Left lobe of liver (tissue), 2 donors: ENCODE data around the gene PWWP2B. TPM values are rescaled to one million over a fixed set of nuclear protein-coding genes. Genes with fewer than 3 reads are reported as not detected.

Source experiments
- ATAC-seq: fragments of 200-7000 bp; cut with Tn5 transposase; one replicate; pipeline ENCODE4 v1.9.1; 2020; ENCODE audit warnings: mild to moderate bottlenecking, moderate library complexity
- DNase-seq: peaks from one replicate; pipeline ENCODE4 v3.0.0-alpha.2; 2020; ENCODE audit warnings: low spot score
- total RNA-seq: library from RNA; stranded (reverse); gene quantifications from one replicate; pipeline ENCODE4 v1.2.1, GENCODE V29; 2021
- donor health status: DM: no; HTN: no; CAD: no; lungs with moderate emphysema.
- donor health status: DM: no; HTN: yes; CAD: no.

PWWP2B gene
- total RNA-seq, 1 donor from 2014 or later, result 5.8 TPM

DNA sequence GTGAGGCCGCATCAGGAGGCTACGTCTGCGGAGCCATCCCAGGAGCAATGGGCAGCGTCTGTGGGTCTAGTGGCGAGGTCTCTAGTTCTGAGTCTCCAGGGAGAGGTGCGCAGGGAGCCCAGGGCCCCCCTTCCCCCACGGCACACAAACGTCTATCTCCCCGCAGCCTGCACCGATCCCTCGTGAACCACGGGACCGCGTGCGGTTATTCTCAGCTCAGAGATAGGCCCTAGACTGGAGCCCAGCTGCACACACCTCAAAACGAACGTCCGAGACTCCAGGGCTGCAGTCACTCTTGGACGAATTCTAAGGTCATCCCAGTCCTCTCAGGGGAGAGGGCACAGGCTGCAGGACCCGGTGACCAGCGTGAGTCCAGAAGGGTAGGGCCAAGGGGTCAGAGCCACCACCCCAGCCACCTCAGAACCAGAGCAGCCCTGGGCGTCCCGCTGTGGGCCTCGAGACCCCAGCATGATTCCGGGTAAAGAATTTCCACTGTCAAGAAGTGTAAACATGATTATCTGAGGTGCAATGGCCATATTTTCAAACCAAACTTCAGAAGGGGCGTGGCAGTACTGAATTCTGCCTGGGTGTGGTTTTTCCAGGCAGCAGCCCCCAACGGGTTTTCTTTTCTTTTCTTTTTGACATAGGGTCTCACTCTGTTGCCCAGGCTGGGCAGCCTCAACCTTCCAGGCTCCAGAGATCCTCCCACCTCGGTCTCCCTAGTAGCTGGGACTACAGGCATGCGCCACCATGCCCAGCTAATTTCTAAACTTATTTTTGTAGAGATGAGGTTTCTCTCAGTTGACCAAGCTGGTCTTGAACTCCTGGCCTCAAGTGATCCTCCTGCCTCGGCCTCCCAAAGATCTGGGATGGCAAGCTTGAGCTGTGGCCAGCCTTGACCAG lies 57.5 kb downstream of the PWWP2B start:
- DNase-seq, result no peak
- ATAC-seq, result no peak

DNA sequence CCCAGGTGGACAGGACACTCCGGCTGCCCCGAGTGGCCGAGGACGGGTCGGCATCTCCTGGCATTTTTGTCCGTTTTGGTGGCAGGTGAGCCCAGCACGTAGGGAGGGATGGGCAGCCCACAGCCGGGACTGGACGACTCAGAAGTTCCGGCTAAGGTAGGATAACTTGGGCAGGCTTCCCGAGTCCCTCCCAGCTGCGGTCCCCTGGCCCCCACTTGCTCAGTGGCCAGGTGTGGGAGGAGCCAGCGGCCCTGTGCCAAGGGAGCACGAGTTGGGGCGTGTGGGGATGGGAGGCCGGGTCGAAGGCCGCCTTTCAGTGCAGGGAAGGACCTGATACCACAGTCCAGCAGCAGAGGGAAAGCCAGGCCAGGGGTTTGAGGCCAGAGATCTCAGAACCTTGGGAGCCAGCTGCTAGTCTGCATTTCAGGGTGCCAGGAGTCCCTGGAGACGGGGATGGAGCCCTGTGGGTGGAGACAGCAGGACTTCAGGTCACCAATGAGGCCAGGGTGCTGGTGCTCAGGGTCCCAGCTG lies 58.5 kb downstream of the PWWP2B start:
- no peak for DNase-seq
- ATAC-seq, result peak; percentile 2

DNA sequence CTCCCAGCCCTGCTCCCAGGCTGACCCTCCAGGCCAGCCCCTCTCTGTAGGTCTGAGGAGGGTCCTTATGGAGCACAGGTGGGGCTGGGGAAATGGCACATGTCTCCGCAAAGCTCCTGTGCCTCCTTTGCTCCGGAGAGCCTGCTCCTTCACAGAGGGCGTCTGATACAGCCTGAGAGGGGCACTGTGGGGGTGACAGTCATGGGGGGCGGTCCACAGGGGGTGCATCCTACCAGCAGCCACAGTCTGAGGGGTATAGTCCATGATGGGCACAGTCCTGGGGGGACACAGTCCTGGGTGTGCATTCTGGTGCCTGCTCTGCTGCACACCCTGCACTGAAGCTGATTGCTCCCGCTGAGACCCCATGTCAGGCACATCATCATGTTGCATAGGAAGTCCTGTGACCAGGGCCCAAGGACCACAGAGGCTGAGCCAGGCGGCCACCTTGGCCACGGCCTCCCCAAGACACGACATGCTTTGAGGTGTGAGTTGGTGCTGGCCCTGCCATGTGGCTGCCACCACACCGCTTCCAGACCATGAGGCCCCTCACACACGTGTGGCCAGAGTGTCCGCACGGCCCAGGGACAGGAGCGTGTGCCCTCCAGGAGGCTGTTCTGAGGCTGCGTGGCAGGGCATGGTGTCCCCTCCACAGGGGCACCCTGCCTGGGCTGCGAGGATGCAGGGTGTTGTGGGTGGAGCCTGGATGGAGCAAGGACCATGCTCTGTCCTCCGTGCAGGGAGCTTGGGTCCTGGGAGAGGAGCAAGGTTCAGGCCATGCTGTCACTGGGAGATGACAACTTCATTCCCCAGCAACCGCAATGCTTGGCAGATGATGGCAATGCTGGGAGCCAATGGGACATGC lies 59.2 kb downstream of the PWWP2B start:
- ATAC-seq, result peak; percentile 3
- no peak for DNase-seq

DNA sequence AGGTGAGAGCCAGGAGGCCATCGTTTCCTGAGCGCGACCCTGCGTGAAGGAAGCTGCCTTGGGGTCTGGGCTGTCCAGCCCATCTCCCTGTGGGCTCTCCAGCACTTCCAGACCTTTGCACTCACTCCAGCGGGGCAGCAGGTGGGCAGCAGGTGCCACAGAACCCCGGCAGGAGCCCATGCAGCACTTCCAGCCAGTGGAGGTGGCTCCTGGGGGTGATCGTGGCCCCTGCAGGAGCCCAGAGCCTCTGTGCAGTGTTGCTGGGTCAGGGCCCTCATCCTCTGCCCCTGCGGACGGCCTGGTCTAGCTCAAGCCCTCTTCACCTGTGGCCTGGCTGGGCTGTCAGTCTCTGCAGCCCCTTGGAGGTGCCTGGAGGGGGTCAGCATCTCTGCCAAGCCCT lies 59.9 kb downstream of the PWWP2B start:
- ATAC-seq (no peak), DNase-seq (no peak)

DNA sequence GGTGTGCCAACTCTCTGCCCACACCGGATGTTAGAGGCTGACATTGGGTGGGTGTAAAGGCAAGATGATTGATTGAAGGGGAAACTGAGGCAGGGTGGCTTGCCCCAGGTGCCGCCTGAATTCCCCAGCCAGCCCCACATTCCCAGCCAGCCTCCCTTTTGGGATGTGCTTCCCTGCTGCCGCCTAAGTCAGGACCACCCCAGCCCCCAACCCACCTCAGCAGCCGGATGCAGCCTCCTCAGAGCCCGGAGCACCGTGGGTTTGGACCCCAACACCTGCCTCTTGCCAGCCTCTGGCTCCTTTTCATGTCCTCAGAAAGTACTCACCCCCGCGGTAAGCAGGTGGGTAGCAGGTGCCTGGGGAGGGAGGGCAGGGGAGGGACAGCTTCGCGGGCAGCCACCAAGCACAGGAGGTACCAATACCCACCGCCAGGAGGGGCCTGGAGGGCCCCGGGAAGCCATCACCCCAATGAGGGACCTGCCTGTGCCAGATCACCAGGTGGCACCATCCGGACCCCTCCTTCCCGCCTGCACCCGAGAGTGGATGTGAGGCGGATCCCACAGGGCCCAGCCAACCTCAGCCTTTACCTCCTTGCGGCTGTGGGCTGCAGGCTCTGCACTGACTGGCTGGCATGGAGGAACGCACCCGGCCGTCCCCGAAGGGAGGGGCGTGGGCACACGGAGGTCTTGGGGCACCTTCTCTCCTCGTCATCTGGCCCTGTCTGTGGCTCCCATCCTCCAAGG lies 60.5 kb downstream of the PWWP2B start:
- ATAC-seq (no peak), DNase-seq (no peak)

DNA sequence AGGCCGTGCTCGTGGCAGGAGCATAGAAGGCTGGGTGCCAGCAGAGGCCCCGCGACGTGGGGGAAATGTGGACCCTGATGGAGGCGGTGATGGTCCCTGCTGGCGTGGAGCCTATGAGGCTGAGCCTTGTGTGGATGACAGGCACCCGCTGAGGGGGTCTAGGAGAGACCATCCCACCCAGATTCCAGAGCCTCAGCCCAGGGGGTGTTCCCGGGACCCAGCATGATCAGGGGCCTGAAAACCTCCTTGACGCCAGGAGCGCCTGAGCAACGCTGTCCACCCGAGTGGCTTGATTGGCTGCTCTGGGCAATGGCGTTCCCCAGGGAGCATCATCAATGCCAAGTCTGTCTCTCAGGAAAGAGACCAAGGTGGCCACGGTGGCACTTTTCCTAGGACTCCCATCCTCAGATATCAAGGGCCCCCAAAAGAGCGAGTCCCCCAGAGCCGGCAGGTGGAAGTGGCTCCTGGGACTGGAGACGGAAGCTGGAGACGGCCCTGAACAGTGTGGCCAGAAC lies 61.1 kb downstream of the PWWP2B start:
- DNase-seq (no peak), ATAC-seq (no peak)

DNA sequence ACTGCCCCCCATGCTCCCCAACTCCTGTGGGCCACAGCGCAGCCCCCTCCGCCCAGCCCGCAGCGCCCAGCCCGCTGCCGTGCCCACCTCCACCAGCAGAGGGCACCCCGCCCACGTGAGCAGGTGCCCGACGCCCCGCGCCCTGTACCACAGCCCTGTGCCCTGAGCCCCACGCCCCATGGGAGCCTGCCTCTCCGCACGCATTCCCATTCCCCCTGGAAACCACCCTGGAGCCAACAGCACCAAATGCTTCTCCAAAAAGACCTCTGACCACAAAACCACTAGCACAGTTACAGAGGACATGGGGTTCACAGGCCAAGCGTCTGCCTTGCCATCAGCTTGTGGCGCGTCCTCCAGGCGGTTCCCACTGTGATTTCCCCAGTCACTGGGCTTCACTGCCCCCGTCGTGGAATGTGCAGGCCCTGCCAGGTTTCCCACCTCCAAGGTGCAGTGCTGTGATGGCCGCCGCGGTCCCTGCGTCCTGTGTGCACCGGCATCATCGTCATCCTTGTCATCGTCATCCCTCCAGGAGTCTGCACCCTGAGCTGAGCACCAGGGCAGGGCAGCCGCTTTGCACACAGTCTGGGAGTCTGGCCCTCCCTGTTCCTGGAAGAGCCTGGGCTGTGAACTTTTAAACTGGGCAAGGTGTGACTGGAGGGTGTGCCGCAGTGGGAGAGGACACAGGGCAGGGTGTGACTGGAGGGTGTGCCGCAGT lies 61.7 kb downstream of the PWWP2B start:
- DNase-seq (peak; percentile 65), ATAC-seq (peak; percentile 75)

DNA sequence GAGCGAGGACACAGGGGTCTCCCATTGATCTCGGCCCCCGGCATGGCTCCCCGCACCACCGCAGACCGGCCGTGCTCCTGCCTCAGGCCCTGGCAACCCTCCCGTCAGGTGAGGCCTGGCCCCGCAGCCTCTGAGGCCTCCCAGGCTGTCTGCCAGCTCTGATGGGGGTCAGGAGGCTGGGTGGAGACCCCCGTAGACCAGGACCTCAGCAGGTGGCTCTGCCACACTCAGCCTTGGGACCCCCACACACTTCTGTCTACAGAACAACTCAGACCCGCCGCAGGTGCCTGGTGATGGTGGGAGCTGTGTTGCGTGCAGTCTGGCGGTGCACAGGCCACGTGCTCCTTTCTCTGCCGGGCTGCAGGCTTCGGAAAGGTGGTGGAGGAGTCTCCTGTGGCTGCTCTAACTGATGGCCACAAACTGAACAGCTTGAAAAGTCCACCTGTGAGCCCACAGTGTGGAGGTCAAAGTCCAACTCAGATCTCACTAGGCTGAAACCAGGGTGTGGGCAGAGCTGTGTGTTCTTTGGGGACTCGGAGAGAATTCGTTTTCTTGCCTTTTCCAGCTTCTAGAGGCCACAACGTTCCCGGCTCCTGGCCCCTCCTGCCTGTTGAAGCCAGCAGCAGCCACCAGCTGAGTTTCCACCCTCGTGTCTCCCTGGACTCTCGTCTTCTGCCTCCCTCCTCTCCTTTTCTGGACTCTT lies 62.5 kb downstream of the PWWP2B start:
- no peak for DNase-seq
- ATAC-seq, result peak; percentile 65

DNA sequence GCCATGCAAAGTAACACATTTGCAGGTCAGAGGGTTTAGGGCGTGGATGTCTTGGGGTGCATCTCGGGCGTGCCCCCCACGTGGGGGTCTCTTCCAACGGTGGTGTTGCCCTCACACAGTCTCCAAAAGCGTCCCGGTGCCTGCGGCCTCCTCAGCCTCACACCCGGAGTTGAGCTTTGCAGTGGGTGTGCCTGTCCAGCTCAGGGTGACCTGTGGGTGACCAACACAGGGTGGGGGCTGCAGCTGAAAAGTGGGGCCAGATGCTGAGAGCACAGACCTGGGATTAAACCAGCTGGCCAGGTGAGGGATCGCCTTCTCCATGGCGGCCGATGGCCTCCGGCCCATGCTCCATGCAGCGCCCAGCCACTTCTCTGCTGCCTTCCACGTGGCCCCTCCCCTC lies 63.1 kb downstream of the PWWP2B start:
- DNase-seq, result no peak
- ATAC-seq, result no peak

DNA sequence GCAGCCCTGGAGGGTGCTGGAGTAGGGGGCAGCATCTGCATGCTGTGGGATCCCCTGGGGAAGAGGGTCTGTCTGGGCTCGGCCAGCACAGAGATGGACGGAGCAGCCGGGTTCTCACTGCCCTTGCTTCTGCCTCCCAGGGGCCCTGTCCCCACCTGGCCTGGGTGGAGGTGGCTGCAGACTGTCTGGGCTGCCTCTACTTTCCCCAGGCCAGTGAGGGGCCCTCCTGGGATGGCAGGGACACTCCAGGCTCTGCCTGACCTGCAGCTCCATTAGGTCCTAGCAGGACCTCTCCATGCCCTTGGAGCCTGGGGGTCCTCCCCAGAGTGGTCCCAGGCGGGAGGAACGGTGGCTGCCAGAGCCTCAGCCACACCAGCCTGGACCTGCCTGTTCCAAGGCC lies 63.7 kb downstream of the PWWP2B start:
- ATAC-seq (no peak), DNase-seq (no peak)

DNA sequence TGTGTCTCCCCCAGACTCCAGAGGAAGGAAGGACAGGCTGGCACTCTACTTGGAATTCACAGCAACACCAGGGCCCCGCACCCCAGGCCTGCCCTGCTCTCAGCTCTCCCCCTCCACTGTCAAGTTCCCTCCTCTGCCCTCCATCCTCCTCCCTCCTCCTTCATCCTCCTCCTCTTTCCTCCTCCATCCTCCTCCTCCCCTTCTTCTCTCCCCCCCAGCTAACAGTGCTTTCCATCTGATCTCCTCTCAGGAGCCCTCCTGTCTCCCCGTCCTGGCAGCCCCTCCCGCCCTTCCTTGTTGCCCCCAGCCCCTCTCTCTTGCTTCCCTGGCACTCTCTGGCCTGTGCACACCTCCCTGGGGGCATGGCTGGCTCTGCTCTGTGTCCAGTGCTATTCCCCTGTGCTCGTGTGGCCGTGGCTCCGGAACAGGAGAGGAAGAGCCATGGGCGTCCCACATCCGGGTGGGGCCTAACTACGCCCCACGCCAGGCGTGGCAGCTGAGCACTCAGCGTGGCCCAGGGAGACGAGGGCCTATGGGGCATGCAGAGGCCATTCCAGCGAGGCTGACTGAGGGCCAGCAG lies 64.2 kb downstream of the PWWP2B start:
- ATAC-seq, result no peak
- DNase-seq, result no peak

DNA sequence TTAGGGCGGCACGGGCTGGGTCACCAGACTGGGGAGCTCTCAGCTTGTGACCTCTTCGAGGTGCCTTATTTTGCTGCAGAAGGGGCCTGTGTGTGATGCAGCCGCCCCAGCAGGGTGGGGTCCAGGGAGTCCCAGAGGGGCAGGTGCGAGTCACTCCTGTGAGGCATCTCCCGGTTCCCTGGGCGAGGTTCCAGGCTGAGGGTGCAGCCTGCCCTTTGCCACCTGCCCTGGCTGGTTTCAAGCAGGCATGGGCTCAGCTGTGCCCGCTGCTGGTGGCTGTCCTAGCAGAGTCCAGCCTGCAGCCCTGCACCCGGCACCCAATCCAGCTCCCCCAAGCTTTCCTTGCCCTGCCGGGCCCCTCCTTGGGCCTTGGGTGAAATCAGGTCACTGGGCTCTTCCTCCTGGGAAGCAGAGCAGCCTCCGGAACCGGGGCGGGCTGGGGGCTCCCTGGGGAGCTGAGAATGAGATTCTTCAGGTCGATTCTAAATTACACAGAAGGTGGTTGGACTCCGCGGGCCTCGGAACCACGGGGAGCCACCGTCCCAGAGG lies 64.8 kb downstream of the PWWP2B start:
- ATAC-seq, result peak; percentile 63
- peak; percentile 72 for DNase-seq

DNA sequence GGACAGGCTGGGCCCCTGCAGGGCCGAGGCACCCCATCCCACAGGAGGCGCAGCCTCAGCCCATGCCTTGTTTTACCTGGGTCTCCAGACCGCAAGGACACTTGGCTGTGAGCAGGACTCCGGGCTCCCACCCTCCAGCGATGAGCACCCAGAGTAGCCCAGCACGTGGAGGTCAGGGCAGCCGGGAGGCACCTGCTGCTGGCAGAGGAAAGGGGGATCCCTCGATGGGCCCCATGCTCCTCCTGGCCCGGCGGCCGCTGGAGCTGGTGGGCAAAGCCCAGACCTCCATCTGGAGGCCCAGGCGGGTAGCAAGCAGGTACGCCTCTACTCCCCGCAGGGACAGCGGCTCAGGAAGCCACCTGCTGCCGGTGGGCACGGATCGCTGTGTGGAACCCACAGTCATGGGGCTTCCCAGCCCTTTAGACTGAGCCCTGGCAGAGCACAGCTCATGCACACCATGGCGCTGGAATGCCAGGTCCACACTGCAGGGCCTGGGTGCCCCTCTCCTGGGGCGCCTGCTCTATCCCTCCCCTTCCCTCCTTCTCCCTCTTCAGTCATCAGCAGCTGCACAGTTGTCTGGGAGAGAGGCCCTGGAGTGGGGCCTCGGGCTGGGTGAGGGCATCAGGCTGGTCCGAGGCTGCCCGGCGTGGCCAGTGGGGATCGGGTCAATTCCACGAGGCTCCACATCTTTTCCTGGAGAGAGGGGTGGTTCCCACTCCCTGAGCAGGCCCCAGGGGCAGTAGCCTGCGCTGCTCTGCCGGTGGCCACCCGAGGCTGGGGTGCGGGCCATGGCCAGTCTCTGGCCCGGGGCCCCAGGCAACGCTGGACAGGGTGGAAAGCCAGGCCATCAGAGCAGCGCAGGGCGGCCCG lies 65.7 kb downstream of the PWWP2B start:
- DNase-seq, result no peak

DNA sequence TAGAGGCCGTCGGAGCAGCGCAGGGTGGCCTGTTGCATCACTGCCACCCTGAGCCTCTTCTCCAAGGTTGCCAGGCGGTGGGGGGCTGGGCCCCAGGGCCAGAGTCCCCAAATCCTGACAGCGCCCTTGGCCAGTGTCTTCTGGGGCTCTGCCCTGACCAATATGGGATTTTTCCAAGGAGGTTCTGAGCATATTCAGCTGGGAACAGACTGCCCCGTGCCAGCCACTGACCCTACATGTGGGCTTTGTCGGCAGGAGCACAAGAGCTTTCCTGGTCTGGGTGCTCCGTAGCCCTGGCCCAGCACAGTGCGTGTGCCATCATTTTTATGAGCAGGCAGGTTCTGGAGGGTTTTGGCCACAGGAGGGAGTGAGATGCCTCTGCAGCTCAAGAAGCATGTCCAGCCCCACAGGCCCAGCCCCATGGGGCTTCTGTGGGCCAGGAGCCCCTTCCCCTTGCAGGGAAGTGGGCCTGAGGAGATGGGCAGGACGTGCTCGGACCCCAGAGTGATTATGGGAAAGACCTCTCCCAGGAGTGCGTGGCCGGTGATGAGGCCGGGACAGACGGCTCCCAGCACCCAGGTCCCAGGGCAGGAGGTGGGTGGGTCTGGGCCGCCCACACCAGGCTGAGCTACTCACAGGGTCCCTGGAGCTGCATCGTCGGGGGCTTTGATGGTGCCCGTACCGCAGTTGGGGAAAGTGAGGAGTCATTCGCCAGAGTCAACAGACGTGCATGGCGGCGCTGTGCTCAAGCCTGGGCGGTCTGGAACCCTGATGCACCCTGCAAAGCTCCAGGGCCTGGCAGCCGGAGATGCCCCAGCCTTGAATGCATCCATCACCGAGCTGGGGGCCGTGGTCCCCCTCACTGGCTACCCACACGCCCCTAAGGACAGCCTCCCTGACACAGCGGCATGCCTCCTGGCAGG lies 66.6 kb downstream of the PWWP2B start:
- ATAC-seq, result no peak
- DNase-seq, result no peak

More for the DNA sequence above, 65.7 kb downstream of the PWWP2B start:
- no peak for ATAC-seq

DNA sequence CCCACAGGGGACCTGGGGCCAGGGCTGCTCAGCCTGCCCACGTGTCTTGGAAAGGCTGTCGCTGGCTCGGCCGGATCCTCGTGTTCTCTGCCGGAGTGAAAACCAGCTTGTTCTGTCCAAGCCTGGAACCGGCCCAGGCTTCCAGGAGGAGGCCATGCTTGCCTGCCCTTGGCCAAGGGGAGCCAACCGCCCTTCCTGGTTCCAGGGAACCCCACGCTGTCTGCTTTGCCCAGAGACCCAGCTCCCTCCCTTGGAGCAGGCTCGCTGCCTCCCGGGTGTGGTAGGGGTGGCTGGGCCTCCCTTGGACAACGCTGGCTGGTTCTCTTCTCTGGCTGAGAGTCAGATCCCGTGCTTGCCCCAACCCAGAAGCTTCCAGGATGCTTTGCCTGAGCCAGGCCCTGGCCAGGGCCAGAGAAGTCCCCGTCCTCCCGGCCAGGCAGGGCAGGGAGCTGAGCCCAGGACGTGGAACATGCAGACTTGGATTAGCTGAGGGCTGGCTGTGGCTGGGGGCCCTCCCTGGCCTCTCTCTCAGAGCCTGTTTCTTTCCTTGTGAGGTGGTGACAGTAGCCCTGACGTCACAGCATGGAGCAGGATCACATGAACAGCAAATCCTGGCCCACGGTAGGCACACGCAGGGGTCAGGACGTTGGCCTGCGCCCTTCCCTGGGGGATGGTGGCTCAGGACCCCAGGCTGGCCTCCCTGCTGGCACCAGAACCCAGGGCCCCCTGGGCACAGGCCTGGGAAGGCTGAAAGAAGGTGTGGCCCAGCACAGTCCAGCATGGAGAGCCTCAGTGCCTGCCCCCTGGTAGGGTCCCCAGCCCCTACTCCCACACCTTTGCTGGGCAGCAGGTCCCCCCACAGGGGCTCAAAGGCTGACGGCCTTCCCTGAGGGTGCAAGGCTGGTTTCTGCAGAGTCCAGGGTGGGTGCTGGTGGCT lies 67.5 kb downstream of the PWWP2B start:
- DNase-seq (no peak), ATAC-seq (peak; percentile 28)
